HFFc6 (cell line): ENCODE measurements around the gene SLCO4A1. TPM values are rescaled to one million over a fixed set of nuclear protein-coding genes. Genes with fewer than 3 reads are reported as not detected.

Experiments used
- DNase-seq: peaks from one replicate; pipeline ENCODE4 v3.0.0-alpha.2; 2018
- H3K27ac Mint-ChIP-seq: 2 replicates; pipeline ENCODE4 v1.8.0; 2020; ENCODE audit warnings: mild to moderate bottlenecking, mixed read lengths
- H3K27me3 Mint-ChIP-seq: 2 replicates; pipeline ENCODE4 v1.8.0; 2021; ENCODE audit warnings: mild to moderate bottlenecking, moderate library complexity, mixed read lengths; ENCODE audit not compliant: insufficient read depth
- H3K36me3 Mint-ChIP-seq: 2 replicates; pipeline ENCODE4 v1.8.0; 2021; ENCODE audit warnings: low read depth, mixed read lengths
- H3K4me1 Mint-ChIP-seq: 2 replicates; pipeline ENCODE4 v1.8.0; 2020; ENCODE audit warnings: low read depth, mixed read lengths
- H3K4me3 Mint-ChIP-seq: 2 replicates; pipeline ENCODE4 v1.8.0; 2020; ENCODE audit warnings: mild to moderate bottlenecking, moderate library complexity, mixed read lengths
- H3K9me3 Mint-ChIP-seq: 2 replicates; pipeline ENCODE4 v1.8.0; 2020; ENCODE audit warnings: mild to moderate bottlenecking, mixed read lengths
- total RNA-seq, 6 experiments: library from RNA; stranded (reverse); fragmentation: NEBNext Ultra II Directional; extraction: Animal tissue kit (Norgen Biotek cat#: 25700); gene quantifications; 2 replicates in 1 of 6; 3 replicates in 5 of 6; pipeline ENCODE4 v1.2.3, GENCODE V29; 2021
- TF ChIP-seq, protein P1 (sequence below): fragments of 200-600 bp; sonication (generic); IDR thresholded peaks from 2 replicates; pipeline ENCODE4 v1.5.0; 2021; ENCODE audit warnings: antibody characterized with exemption, mild to moderate bottlenecking

The SLCO4A1 gene
- total RNA-seq, 6 experiments from 2014 or later: 2.7 to 6.5 (median 3.4) TPM

DNA sequence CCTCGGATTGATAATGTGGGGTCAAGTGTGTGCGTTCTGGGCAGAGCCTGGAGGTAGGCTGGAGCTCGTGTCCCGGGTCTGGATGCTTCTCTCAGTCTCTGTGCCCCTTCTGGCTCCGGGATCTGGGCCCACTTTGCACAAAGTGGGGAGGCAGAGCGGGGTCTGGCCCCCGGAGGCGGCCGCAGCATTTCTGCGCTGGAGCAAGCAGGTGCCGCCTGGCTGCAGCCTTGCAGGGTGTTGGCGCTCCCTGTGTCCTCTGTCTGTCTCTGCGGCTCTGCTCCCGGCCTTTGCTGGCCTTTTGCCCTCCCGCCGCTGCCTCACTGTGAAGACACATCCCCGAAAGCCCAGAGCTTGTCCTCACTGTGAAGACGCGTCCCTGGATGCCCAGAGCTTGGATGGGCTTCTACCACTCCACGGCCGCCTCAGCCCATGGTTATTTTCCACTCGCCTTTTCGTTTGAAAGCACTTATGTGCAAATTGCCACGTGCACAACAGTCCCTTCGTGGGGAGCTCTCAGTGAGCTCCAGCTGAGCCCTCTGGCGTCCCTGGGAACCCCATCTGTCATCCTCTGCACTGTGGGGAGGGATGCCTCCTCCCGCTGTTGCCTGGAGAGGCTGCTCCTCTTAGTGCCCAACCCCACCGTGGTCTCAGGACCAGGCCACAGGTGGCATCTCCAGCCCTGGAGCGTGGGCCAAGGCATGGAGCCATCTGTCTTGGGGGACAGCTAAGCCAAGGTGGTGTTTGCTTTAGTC is 17.4 kb downstream of the SLCO4A1 start:
- no peak for DNase-seq
- TF ChIP-seq, protein P1, sequence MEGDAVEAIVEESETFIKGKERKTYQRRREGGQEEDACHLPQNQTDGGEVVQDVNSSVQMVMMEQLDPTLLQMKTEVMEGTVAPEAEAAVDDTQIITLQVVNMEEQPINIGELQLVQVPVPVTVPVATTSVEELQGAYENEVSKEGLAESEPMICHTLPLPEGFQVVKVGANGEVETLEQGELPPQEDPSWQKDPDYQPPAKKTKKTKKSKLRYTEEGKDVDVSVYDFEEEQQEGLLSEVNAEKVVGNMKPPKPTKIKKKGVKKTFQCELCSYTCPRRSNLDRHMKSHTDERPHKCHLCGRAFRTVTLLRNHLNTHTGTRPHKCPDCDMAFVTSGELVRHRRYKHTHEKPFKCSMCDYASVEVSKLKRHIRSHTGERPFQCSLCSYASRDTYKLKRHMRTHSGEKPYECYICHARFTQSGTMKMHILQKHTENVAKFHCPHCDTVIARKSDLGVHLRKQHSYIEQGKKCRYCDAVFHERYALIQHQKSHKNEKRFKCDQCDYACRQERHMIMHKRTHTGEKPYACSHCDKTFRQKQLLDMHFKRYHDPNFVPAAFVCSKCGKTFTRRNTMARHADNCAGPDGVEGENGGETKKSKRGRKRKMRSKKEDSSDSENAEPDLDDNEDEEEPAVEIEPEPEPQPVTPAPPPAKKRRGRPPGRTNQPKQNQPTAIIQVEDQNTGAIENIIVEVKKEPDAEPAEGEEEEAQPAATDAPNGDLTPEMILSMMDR: no peak
- H3K27ac Mint-ChIP-seq: no peak overlapping the region
- H3K4me3 Mint-ChIP-seq: no peak overlapping the region
- H3K9me3 Mint-ChIP-seq: no peaks in the 10 kb centered on the region
- no peaks in the 10 kb centered on the region for H3K36me3 Mint-ChIP-seq
- no peaks in the 10 kb centered on the region; the same call in none of the 2 replicates for H3K27me3 Mint-ChIP-seq
- H3K4me1 Mint-ChIP-seq: peaks cover 19% of the 10 kb centered on the region

DNA sequence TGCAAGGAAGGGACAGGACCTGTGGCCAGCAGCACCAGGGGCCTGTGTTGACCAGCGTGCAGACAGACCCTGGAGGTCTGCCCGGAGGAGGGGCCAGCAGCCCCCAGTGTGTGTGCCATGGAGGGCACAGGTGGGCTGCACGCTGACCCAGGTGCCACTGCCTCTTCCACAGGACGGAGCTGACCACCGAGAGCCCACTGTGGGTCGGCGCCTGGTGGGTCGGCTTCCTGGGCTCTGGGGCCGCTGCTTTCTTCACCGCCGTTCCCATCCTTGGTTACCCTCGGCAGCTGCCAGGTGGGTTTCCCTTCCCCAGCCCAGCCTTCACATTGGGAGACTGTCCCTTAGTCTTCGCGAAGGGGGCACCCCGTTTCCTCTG is 17.9 kb downstream of the SLCO4A1 start:
- Mint-ChIP-seq H3K36me3 (no peaks in the 10 kb centered on the region), H3K27me3 (no peaks in the 10 kb centered on the region; the same call in none of the 2 replicates), H3K4me1 (peaks cover 19% of the 10 kb centered on the region), H3K27ac (no peak overlapping the region), H3K9me3 (no peaks in the 10 kb centered on the region), H3K4me3 (no peak overlapping the region)
- TF ChIP-seq, protein P1: no peak
- DNase-seq: no peak

DNA sequence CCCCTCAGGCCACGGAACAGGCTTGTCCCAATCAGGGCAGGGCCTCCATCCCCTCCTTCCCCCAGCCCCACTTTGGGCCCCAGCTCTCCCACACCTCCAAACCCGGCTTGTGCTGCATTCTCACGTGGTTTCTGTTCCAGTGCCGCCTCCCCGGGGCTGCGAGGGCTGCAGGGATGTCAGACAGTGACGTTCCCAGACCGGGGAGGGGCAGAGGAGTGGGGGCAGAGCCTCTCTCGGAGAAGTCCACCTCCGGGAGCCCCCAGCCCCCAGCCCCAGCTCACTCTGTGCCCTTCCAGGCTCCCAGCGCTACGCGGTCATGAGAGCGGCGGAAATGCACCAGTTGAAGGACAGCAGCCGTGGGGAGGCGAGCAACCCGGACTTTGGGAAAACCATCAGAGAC is 18.5 kb downstream of the SLCO4A1 start:
- no peaks in the 10 kb centered on the region for H3K9me3 Mint-ChIP-seq
- H3K4me3 Mint-ChIP-seq: no peak overlapping the region
- no peak overlapping the region for H3K27ac Mint-ChIP-seq
- DNase-seq: no peak
- H3K27me3 Mint-ChIP-seq: no peaks in the 10 kb centered on the region; the same call in none of the 2 replicates
- H3K4me1 Mint-ChIP-seq: peaks cover 19% of the 10 kb centered on the region
- TF ChIP-seq, protein P1: no peak
- H3K36me3 Mint-ChIP-seq: no peaks in the 10 kb centered on the region

DNA sequence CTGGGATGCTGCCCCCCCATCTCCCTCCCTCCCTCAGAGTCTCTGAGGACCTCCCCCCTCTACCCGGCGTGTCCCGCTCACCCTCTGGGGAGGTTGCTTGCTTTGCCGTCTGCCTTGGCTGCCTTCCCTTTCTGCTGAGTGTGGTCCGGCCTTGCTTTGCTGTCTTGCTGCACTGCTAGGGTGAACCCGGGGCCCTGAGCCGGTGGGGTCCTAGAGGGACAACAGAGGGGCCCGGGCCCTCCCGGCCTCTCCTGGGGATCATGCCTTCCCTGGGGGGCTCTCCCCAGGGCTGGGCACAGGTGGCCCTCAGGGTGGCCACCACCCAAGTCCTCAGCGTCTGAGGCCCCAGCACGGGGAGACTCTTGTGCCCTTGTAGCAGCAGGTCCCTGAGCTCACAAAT is 19.3 kb downstream of the SLCO4A1 start:
- H3K4me1 Mint-ChIP-seq: peaks cover 19% of the 10 kb centered on the region
- H3K27me3 Mint-ChIP-seq: no peaks in the 10 kb centered on the region; the same call in none of the 2 replicates
- no peaks in the 10 kb centered on the region for H3K36me3 Mint-ChIP-seq
- DNase-seq: no peak
- H3K9me3 Mint-ChIP-seq: no peaks in the 10 kb centered on the region
- H3K27ac Mint-ChIP-seq: peak overlapping the region; percentile 76
- TF ChIP-seq, protein P1: no peak
- no peak overlapping the region for H3K4me3 Mint-ChIP-seq

DNA sequence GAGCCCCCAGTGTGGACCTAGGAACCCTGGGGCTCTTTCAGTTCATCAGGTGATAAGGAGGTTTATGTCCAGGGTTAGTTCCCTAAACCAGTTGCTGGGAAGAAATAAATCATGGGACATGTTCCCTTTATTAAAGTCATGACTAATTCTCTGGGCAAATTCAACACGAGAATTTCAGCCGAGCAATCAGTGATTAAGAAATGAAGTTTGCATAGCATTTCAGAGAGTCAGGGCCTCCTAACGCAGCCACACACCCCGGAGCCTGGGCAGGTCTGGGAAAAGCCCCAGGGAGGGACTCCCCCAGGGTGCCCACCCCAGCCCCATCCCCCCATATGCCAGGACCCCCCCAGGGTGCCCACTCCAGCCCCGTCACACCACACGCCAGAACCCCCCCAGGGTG is 20.1 kb downstream of the SLCO4A1 start:
- Mint-ChIP-seq H3K27me3 (no peaks in the 10 kb centered on the region; the same call in none of the 2 replicates), H3K4me3 (no peak overlapping the region), H3K36me3 (no peaks in the 10 kb centered on the region), H3K27ac (peak overlapping the region; percentile 76), H3K4me1 (peaks cover 19% of the 10 kb centered on the region), H3K9me3 (no peaks in the 10 kb centered on the region)
- TF ChIP-seq, protein P1: no peak
- peak; percentile 88 for DNase-seq
